ENCODE measurements around the gene GAPVD1.
"Not testable (repeated sequence)": the region's sequence is repeated elsewhere in the genome, so short reads cannot be mapped to it uniquely, and the experiment has no call there.

GAPVD1 gene

GRCh38 chr9:125246261-125246667 is 15.4 kb upstream of the GAPVD1 start:
- DNase-seq (ENCODE audit: low read depth in 2 of 2): no peak

DNA sequence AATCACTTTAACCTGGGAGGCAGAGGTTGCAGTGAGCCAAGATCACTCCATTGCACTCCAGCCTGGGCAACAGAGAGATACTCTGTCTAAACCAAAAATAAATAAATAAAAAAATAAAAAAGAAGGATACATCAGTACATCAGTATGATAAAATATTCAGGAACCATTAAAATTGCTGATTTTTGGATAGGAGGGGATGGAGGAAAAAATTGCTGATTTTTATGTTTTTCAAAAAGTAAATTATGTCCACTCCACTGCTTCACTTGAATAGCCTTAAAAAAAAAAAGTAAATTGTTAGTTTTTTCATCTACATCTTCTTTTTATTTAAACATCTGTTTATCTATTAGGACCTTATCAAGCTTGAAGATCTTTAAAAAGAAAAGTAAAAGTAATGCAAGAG is 7.4 kb upstream of the GAPVD1 start:
- DNase-seq (ENCODE audit: low read depth in 2 of 2): no peak

DNA sequence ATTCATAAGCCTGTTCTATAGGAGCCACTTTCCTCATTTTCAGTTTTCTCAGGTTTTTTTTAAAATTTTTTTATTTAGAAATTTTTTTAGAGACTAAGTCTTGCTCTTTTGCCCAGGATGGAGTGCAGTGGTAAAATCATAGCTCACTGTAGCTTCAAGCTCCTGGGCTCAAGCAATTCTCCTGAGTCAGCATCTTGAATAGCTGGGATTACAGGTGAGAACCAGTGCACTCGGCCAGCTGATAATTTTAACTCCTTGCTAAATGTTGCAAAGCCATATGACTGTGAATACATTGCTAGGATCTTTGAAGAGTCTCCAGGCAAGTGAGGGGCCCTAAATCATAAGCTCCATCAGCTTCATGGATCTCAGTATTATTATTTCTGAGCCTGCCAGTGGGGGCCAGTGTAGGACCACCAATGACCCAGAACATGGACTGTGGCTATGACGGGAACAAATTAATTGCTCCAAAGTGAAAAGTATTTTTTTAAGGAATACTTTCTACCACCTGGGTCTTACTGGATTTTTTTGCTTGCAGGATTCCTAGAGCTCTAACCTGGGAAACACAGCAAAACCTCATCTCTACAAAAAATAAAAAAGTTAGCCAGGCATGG is 5.7 kb upstream of the GAPVD1 start:
- no peak for DNase-seq (ENCODE audit: low read depth in 2 of 2)

DNA sequence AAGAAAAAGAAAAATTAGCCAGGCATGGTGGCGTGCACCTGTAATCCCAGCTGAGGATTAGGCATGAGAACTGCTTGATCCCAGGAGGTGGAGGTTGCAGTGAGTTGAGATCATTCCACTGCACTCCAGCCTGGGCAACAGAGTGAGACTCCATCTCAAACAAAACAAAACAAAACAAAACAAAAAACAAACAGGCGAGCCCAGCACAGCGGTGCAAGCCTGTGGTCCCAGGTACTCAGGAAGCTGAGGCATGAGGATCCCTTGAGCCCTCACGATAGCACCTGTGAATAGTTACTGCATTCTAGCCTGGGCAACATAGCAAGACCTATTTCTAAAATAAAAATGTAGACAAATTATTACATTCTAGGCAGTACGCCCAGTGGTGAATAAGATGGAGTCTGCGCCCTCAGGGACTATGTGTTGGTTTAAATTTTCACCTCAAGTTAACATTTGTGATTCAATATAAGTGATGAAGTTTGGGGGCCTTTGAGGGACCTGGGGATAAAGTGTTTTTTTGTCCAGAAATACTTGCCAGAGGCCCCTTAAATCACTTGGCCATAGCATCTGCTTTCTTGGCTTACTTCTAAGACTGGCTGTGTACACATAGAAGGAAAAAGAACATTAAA is 3.4 kb upstream of the GAPVD1 start:
- DNase-seq (ENCODE audit: low read depth in 2 of 2): no peak

GRCh38 chr9:125258832-125259534 is 2.6 kb upstream of the GAPVD1 start:
- DNase-seq (ENCODE audit: low read depth in 2 of 2): no peak

GRCh38 chr9:125260561-125260960 is 1.1 kb upstream of the GAPVD1 start:
- no peak for DNase-seq (ENCODE audit: low read depth in 2 of 2)

DNA sequence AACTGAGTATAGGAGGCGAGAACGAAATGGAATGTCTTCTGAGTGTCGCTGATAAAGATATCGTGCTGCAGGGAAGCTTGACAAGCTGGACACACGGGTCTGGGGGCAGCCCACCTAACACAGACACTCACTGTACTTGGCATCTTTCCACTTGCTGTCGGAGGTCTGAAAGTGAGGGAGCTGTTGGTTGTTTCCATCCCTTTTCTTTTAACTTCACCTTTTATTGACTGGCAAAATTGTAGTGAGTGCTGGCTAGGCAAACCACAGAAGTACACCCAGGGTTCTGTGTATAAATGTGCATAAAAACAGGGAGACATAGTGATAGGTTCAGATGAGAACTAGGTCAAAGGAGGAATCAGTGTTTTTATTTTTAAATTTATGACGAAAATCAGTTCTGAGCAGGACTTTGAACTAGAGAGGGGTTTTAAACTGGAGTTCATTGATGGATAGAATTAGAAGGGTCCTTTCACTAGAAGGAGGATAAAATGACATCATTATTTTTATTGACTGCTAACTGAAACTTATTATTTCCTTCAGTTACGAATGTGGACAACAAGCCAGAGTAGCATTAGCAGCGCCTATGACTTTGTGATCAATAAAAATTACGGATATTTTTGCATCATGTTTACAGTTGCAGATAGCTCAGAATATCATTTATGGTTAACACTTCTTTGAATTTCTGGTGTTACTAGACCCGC is 817 bp downstream of the GAPVD1 start:
- DNase-seq (ENCODE audit: low read depth in 2 of 2): no peak

DNA sequence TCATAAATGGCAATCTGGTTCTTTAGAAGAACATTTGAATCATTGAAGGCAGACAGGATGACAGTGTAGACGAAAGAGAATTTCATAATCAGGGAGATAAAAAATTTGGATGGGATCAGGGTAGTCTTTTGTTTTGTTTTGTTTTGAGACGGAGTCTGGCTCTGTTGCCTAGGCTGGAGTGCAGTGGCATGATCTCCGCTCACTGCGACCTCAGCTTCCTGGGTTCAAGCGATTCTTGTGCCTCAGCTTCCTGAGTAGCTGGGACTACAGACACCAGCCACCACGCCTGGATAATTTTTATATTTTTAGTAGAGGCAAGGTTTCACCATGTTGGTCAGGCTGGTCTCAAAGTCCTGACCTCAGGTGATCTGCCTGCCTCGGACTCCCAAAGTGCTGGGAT is 2.4 kb downstream of the GAPVD1 start:
- DNase-seq (ENCODE audit: low read depth in 2 of 2): not testable (repeated sequence)

DNA sequence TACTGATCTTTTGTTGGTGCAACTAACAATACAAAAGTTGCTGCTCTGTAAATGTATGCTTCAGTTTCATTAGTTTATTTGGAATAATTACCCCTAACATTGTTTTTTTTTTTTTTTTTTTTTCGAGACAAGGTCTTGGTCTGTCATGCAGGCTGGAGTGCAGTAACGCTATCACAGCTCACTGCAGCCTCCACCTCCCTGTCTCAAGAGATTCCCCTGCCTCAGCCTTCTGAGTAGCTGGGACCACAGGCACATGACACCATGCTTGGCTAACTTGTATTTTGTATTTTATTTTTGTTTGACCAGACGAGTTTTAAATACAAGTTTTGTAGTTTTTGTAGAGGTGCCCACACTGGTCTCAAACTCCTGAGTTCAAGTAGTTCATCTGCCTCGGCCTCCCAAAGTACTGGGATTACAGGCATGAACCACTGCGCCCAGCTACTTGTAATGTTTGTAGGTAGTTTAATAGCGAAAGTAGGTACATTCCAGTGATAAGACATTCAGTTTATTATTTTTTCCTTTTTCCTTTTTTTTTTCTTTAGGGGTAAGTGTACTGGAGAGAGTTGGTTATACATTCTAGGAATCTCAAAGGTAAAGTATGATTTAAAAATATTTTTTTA is 6.9 kb downstream of the GAPVD1 start:
- no peak for DNase-seq (ENCODE audit: low read depth in 2 of 2)

DNA sequence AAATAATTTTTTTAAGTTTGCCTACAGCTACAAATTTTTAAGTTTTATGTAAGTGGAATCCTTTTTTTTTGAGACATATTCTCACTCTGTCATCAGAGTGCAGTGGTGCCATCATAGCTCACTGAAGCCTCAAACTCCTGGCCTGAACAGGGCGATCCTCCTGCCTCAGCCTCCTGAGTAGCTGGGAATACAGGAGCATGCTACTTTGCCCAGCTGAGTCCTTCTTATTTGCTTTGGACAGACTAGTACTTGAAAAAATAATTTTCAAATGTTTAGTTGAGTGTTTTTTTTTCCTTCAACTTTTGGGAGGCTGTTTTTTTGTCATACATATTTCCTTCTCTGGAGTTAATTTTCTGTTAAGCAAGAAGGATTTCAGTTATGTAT is 7.4 kb downstream of the GAPVD1 start:
- no peak for DNase-seq (ENCODE audit: low read depth in 2 of 2)

- DNase-seq (ENCODE audit: low read depth in 2 of 2): no peak
These were observed 9.5 kb downstream of the GAPVD1 start for GRCh38 chr9:125271081-125271480.

DNA sequence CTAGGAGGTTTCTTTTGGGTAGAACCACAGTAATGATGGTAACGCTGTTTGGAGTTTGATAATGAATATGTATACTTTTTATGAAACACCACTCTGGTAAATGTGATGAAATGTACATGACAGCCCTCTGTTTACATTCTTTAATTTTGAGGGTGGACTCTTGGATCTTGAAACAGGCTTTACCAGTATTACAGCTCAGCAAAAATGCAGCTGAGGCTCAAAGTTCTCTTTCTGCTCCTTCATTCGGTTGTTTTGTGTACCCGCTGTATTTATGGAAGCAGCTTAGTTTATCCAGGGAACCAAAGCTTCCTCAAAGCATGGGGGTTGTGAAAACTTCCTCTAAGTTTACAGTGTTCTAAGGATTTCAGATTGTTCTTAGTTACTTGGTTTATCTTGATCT is 11.1 kb downstream of the GAPVD1 start:
- no peak for DNase-seq (ENCODE audit: low read depth in 2 of 2)

GRCh38 chr9:125276771-125277170 is 15.1 kb downstream of the GAPVD1 start:
- no peak for DNase-seq (ENCODE audit: low read depth in 2 of 2)

- DNase-seq (ENCODE audit: low read depth in 2 of 2): no peak
These were observed 15.8 kb downstream of the GAPVD1 start for GRCh38 chr9:125277411-125277810.

GRCh38 chr9:125280945-125281344 is 19.3 kb downstream of the GAPVD1 start:
- DNase-seq (ENCODE audit: low read depth in 2 of 2): no peak

DNA sequence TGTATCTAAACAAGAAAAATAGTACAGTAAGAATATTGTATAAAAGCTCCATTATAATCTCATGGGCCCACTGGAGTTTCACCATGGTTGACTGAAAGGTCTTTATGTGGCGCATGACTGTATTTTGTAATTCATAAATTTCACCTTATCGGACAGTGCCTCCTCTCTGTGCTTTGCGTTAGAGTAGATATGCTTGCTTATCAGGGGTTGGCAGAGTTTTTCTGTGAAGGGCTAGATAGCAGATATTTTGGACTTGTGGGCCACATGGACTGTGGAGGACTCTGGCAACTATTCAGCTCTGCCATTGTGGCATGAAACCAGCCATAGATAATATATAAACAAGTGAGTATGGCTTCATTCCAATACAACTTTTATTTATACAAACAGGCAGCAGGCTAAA is 23.2 kb downstream of the GAPVD1 start:
- DNase-seq (ENCODE audit: low read depth in 2 of 2): no peak

GRCh38 chr9:125286935-125287433 is 25.4 kb downstream of the GAPVD1 start:
- DNase-seq (ENCODE audit: low read depth in 2 of 2): not testable (repeated sequence)

GRCh38 chr9:125293134-125293533 is 31.5 kb downstream of the GAPVD1 start:
- no peak for DNase-seq (ENCODE audit: low read depth in 2 of 2)

GRCh38 chr9:125295657-125296056 is 34.0 kb downstream of the GAPVD1 start:
- DNase-seq (ENCODE audit: low read depth in 2 of 2): no peak

DNA sequence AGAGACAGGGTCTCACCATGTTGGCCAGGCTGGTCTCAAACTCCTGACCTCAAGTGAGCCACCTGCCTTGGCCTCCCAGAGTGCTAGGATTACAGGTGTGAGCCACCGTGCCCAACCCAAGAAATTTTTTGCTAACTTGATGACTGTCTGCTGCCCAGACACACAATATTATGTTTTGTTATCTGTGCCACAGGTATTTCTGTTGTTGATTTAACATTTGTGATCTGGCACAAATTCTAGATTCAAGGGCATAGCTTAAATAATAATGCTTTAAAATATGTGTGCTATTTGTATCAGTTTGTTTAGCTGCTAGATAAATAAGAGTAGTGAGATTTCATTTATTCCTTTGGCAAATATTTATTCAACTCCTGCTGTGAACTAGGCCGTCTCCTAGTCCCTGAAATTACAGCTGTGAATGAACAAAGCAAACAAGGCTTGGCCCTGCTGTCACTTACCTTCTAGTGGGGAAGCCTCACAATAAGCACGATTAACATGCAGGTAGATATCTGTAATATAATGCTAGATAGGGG is 35.3 kb downstream of the GAPVD1 start:
- no peak for DNase-seq (ENCODE audit: low read depth in 2 of 2)

DNA sequence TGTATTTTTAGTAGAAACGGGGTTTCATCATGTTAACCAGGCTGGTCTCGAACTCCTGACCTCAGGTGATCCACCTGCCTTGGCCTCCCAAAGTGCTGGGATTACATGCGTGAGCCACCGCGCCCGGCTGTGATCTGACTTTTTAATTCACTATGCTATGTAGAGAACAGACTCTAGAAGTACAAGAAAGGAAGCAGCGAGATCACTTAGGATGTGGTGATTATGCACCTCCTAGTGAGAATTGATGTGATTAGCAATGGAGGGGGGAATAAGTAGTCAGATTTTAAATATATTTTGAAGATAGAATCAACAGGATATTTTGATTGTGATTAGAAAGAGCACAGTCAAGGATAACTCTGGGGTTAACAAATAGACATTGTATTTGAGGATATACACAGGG is 36.3 kb downstream of the GAPVD1 start:
- no peak for DNase-seq (ENCODE audit: low read depth in 2 of 2)

DNA sequence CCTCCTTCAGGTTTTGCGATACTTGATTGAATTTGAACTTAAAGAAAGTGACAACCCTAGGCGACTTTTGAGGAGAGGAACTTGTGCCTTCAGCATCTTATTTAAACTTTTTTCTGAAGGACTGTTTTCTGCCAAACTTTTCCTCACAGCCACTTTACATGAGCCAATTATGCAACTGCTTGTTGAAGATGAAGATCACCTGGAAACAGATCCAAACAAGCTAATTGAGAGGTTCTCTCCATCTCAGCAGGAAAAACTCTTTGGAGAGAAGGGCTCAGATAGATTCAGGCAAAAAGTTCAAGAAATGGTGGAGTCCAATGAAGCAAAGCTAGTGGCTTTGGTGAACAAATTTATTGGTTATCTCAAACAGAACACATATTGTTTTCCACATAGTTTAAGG is 40.6 kb downstream of the GAPVD1 start:
- no peak for DNase-seq (ENCODE audit: low read depth in 2 of 2)

Measured in stimulated activated CD8-positive, alpha-beta memory T cell treated with anti-CD3 and anti-CD28 coated beads, Interleukin-15, amount 100 ng/mL, for 48 hours (primary cell).